Measurements from ENCODE around the gene TIMP2. TPM values are rescaled to one million over a fixed set of nuclear protein-coding genes. Genes with fewer than 3 reads are reported as not detected.

Gene TIMP2
- total RNA-seq, 1 experiment from 2014 or later: 62.4 TPM

DNA sequence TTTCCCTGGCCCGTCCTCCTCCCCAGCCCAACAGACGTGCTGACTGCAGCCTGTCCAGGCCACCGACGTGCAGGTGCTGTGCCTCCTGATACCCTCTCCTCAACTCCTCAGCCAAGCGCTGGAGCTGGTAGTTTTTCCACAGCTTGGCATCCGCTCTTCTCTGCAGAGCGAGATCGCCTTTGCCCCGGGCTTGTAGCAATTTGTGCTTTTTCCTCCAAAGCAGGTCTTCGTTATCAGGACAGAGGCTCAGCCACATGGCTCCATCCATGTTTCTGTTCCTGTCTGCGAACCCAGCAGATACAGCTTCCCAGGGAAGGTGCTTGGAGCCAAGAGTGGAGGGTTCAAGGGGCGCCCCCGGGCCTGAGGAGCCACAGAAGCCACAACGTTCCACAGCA, 33.1 kb downstream of the TIMP2 start:
- H3K27ac ChIP-seq (ENCODE audit: low read length): no peak overlapping the region
- no peak for ATAC-seq
- DNase-seq (ENCODE audit: low read depth, low spot score): no peak
- no peaks in the 10 kb centered on the region for H3K36me3 ChIP-seq (ENCODE audit: control insufficient read depth, insufficient read depth, low read length)
- H3K27me3 ChIP-seq (ENCODE audit: control insufficient read depth, insufficient read depth, low read length): no peaks in the 10 kb centered on the region
- in situ Hi-C loops (cut with HindIII; ENCODE audit: low pct_unique_long_range_greater_than_20kb, low sequenced_read_pairs): no loop called here
- intact Hi-C loops (cut with micrococcal nuclease; ENCODE audit: unreplicated experiment): no loop called here
- TF ChIP-seq TCF7L2 (IDR thresholded peaks at IDR 0.05; ENCODE audit: low read depth, low read length) (no peak), POLR2AphosphoS5 (IDR thresholded peaks at IDR 0.05; ENCODE audit: low read depth, low read length) (no peak), SIN3A (IDR thresholded peaks at IDR 0.05; ENCODE audit: borderline replicate concordance, insufficient read depth, low read depth, low read length) (no peak)
- TF ChIP-seq, protein P1, sequence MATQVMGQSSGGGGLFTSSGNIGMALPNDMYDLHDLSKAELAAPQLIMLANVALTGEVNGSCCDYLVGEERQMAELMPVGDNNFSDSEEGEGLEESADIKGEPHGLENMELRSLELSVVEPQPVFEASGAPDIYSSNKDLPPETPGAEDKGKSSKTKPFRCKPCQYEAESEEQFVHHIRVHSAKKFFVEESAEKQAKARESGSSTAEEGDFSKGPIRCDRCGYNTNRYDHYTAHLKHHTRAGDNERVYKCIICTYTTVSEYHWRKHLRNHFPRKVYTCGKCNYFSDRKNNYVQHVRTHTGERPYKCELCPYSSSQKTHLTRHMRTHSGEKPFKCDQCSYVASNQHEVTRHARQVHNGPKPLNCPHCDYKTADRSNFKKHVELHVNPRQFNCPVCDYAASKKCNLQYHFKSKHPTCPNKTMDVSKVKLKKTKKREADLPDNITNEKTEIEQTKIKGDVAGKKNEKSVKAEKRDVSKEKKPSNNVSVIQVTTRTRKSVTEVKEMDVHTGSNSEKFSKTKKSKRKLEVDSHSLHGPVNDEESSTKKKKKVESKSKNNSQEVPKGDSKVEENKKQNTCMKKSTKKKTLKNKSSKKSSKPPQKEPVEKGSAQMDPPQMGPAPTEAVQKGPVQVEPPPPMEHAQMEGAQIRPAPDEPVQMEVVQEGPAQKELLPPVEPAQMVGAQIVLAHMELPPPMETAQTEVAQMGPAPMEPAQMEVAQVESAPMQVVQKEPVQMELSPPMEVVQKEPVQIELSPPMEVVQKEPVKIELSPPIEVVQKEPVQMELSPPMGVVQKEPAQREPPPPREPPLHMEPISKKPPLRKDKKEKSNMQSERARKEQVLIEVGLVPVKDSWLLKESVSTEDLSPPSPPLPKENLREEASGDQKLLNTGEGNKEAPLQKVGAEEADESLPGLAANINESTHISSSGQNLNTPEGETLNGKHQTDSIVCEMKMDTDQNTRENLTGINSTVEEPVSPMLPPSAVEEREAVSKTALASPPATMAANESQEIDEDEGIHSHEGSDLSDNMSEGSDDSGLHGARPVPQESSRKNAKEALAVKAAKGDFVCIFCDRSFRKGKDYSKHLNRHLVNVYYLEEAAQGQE (IDR thresholded peaks at IDR 0.05; ENCODE audit: insufficient read depth in 1 of 2, low read depth in 2 of 2, low read length in 1 of 2): no peak
- TF ChIP-seq, protein P2, sequence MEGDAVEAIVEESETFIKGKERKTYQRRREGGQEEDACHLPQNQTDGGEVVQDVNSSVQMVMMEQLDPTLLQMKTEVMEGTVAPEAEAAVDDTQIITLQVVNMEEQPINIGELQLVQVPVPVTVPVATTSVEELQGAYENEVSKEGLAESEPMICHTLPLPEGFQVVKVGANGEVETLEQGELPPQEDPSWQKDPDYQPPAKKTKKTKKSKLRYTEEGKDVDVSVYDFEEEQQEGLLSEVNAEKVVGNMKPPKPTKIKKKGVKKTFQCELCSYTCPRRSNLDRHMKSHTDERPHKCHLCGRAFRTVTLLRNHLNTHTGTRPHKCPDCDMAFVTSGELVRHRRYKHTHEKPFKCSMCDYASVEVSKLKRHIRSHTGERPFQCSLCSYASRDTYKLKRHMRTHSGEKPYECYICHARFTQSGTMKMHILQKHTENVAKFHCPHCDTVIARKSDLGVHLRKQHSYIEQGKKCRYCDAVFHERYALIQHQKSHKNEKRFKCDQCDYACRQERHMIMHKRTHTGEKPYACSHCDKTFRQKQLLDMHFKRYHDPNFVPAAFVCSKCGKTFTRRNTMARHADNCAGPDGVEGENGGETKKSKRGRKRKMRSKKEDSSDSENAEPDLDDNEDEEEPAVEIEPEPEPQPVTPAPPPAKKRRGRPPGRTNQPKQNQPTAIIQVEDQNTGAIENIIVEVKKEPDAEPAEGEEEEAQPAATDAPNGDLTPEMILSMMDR (IDR thresholded peaks at IDR 0.05): no peak
- H3K9me3 ChIP-seq (ENCODE audit: control insufficient read depth, insufficient read depth, low read depth, low read length): no peaks in the 10 kb centered on the region
- H3K4me3 ChIP-seq (ENCODE audit: low read depth in 2 of 2, low read length in 2 of 2): no peak overlapping the region
- no peaks in the 10 kb centered on the region for H3K4me1 ChIP-seq (ENCODE audit: control insufficient read depth, insufficient read depth, low read length)
- no TSS peak for BruUV-seq (replicated peaks)
- POLR2A ChIA-PET: no interaction called here
- CTCF ChIA-PET: no interaction called here

GRCh38 chr17:78891406-78892061, 33.7 kb downstream of the TIMP2 start:
- BruUV-seq (replicated peaks): no TSS peak
- DNase-seq (ENCODE audit: low read depth, low spot score) (no peak), ATAC-seq (no peak)
- ChIA-PET CTCF (no interaction called here), POLR2A (no interaction called here)
- Histone ChIP-seq H3K9me3 (ENCODE audit: control insufficient read depth, insufficient read depth, low read depth, low read length) (no peaks in the 10 kb centered on the region), H3K27me3 (ENCODE audit: control insufficient read depth, insufficient read depth, low read length) (no peaks in the 10 kb centered on the region), H3K27ac (ENCODE audit: low read length) (no peak overlapping the region), H3K36me3 (ENCODE audit: control insufficient read depth, insufficient read depth, low read length) (no peaks in the 10 kb centered on the region), H3K4me3 (ENCODE audit: low read depth in 2 of 2, low read length in 2 of 2) (no peak overlapping the region), H3K4me1 (ENCODE audit: control insufficient read depth, insufficient read depth, low read length) (no peaks in the 10 kb centered on the region)
- TF ChIP-seq SIN3A (IDR thresholded peaks at IDR 0.05; ENCODE audit: borderline replicate concordance, insufficient read depth, low read depth, low read length) (no peak), TCF7L2 (IDR thresholded peaks at IDR 0.05; ENCODE audit: low read depth, low read length) (no peak), POLR2AphosphoS5 (IDR thresholded peaks at IDR 0.05; ENCODE audit: low read depth, low read length) (no peak)
- TF ChIP-seq, protein P2 (IDR thresholded peaks at IDR 0.05): no peak
- TF ChIP-seq, protein P1 (IDR thresholded peaks at IDR 0.05; ENCODE audit: insufficient read depth in 1 of 2, low read depth in 2 of 2, low read length in 1 of 2): no peak
- intact Hi-C loops (cut with micrococcal nuclease; ENCODE audit: unreplicated experiment) (no loop called here), in situ Hi-C loops (cut with HindIII; ENCODE audit: low pct_unique_long_range_greater_than_20kb, low sequenced_read_pairs) (no loop called here)
